ES-I3 (cell line): Measurements from ENCODE around the gene MGAT4C.

Experiments
- H3K36me3 ChIP-seq: 2 replicates; pipeline ENCODE4 v1.6.1; 2013; ENCODE audit warnings: mild to moderate bottlenecking, low read length, control low read depth, moderate library complexity; ENCODE audit not compliant: insufficient read depth
- H3K4me1 ChIP-seq: 2 replicates; pipeline ENCODE4 v1.6.1; 2013; ENCODE audit warnings: mild to moderate bottlenecking, control low read depth, low read length; ENCODE audit not compliant: insufficient read depth
- H3K9ac ChIP-seq: 2 replicates; pipeline ENCODE4 v1.6.1; 2013; ENCODE audit warnings: low read depth, mild to moderate bottlenecking, low read length, moderate library complexity
- H3K9me3 ChIP-seq: 2 replicates; pipeline ENCODE4 v1.6.1; 2013; ENCODE audit warnings: mild to moderate bottlenecking, low read length, moderate library complexity; ENCODE audit not compliant: control insufficient read depth, insufficient read depth

MGAT4C gene

DNA sequence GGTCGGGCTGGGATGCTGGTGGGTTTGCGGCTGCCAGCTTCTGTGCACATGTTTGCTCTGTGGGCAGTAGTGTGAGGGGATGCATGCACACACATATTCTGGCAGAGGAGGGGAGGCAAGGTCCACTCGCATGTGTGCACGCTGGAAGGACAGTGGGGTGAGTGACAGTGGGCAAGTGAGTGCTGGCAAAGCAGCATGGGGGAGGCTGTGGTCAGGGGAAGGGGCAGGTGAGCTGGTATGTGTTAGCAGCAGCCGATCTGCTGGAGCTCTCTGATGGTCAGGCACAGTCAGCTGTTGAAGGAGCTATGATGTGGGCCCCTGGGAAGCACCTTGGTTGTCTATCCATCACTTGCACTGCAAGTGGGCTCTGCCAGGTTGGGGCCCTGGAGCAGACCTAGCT is 211.8 kb downstream of the MGAT4C start:
- peaks cover 12% of the 10 kb centered on the region for H3K9me3 ChIP-seq
- H3K9ac ChIP-seq, result no peak overlapping the region
- no peaks in the 10 kb centered on the region; the same call in 1 of the 2 replicates for H3K36me3 ChIP-seq
- no peaks in the 10 kb centered on the region for H3K4me1 ChIP-seq

DNA sequence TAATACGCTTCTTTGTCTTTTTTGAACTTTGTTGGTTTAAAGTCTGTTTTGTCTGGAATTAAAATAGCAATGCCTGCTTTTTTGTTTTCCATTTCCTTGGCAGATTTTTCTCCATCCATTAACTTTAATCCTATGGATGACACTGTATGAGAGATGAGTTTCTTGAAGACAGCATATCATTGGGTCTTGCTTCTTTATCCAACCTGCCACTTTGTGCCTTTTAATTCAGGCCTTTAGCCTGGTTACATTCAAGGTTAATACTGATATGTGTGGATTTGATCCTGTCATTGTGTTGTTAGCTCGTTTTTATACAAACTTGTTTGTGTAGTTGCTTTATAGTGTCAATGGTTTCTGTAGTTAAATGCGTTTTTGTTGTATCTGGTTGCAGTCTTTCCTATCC is 214.1 kb downstream of the MGAT4C start:
- no peaks in the 10 kb centered on the region for H3K4me1 ChIP-seq
- H3K9me3 ChIP-seq, result peaks cover 12% of the 10 kb centered on the region
- no peak overlapping the region for H3K9ac ChIP-seq
- no peaks in the 10 kb centered on the region; the same call in 1 of the 2 replicates for H3K36me3 ChIP-seq

DNA sequence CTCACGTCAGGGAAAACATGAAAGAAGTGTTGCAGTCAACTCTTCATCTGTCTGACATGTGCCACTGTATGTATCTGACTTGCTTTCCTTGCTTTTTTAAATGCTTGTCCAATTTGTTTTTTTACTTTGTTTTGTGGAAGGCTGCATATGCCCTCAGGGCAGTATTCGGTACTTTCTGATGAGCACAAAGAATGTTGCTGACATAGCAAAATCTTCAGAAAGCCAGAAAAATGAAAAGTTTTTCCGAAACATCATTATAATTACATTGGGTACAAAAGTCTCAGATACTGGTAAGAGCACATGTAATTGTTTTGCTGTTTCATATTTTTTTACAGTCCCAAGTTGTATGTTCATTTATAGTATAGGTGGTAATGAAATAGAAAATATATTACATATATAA is 237.8 kb downstream of the MGAT4C start:
- Histone ChIP-seq H3K9ac (no peak overlapping the region), H3K4me1 (no peaks in the 10 kb centered on the region), H3K9me3 (no peaks in the 10 kb centered on the region), H3K36me3 (no peaks in the 10 kb centered on the region)

DNA sequence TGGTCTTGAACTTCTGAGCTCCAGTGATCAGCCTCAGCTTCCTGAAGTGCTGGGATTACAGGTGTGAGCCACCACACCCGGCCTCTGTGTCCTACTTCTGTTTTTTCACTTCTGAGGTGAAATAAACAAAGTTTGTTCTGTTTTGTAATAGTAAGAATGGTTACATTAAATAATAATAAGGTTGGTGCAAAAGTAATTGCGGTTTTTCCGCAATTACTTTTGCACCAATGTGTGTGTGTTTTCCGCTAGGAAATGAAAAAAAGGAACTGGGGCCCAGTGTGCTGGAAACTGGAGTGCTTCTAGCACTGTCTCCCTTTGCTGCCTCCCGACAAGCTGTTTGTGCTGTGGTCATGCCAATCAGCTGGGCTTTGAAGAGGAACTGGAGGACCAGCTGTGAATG is 241.2 kb downstream of the MGAT4C start:
- Histone ChIP-seq H3K9me3 (peaks cover 4% of the 10 kb centered on the region; the same call in 1 of the 2 replicates), H3K9ac (no peak overlapping the region), H3K36me3 (no peaks in the 10 kb centered on the region), H3K4me1 (no peaks in the 10 kb centered on the region)

DNA sequence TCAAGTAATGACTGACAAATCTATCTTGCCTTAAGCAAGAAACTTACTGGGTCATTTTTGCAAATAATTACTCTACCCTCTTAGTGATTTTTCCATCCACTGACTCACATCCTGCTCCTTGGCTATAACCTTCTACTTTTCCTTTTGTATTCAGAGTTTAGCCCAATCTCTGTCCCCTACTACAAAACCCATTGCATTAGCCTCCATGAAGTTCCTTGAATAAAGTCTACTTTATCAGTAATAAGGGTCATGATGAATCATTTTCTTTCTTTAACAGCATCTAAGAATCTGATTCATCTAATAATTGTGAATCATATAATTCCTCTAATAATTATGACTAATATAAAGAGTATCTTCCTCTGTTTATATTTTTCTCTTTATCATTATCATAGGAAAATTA is 249.5 kb downstream of the MGAT4C start:
- peaks cover 4% of the 10 kb centered on the region; the same call in 1 of the 2 replicates for H3K9me3 ChIP-seq
- no peaks in the 10 kb centered on the region for H3K36me3 ChIP-seq
- no peaks in the 10 kb centered on the region for H3K4me1 ChIP-seq
- no peak overlapping the region for H3K9ac ChIP-seq

DNA sequence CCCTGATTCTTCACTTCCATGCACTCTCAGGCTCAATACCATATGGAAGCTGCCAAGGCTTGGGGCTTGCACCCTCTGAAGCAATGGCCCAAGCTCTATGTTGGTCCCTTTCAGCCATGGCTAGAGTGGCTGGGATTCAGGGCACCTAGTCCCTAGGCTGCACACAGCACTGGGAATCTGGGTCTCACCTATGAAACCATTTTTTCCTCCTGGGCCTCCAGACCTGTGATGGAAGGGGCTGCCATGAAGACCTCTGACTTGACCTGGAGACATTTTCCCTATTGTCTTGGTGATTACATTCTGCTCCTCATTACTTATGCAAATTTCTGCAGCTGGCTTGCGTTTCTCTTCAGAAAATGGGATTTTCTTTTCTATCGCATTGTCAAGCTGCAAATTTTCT is 258.1 kb downstream of the MGAT4C start:
- Histone ChIP-seq H3K4me1 (no peaks in the 10 kb centered on the region), H3K36me3 (no peaks in the 10 kb centered on the region), H3K9ac (no peak overlapping the region), H3K9me3 (peaks cover 10% of the 10 kb centered on the region; the same call in 1 of the 2 replicates)

DNA sequence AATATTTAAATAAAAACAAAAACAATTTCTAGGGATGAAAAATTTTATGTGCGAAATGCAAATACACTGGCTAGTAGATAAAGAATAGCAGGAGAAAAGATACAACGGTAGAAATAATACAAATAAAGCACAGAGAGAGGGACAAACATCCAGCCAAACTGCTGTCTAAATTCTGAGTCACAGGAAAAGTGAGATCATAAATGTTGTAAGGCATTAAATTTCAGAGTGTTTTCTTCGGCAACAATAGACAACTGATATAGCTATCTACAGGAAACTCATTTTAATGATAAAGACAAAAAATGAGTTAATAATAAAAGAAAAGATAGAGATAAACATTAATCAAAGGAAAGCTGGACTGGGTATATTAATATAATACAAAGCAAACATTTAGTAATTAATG is 259.9 kb downstream of the MGAT4C start:
- Histone ChIP-seq H3K4me1 (no peaks in the 10 kb centered on the region), H3K9ac (no peak overlapping the region), H3K36me3 (no peaks in the 10 kb centered on the region), H3K9me3 (peaks cover 10% of the 10 kb centered on the region; the same call in 1 of the 2 replicates)

DNA sequence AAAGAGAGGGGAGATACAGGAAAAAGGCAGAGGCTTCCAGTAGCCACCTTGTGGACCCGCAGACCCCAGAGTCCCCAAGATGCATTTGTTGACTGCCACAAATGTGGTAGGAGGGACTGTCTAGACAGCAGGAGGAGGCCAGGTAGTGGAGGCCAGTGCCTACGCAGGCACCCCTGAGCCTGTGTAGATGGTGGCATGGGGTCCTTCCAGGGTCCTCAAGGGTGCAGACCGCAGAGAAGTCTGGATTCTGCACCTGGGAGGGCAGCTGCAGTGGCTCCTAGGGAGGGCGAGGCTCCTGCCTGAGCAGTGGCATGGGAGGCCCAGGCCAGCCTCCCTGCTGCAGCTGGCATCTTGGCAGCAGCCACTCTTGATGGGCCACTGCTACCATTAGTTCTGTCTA is 262.4 kb downstream of the MGAT4C start:
- H3K9me3 ChIP-seq, result peaks cover 9% of the 10 kb centered on the region; the same call in 1 of the 2 replicates
- no peaks in the 10 kb centered on the region for H3K4me1 ChIP-seq
- no peak overlapping the region for H3K9ac ChIP-seq
- no peaks in the 10 kb centered on the region for H3K36me3 ChIP-seq

DNA sequence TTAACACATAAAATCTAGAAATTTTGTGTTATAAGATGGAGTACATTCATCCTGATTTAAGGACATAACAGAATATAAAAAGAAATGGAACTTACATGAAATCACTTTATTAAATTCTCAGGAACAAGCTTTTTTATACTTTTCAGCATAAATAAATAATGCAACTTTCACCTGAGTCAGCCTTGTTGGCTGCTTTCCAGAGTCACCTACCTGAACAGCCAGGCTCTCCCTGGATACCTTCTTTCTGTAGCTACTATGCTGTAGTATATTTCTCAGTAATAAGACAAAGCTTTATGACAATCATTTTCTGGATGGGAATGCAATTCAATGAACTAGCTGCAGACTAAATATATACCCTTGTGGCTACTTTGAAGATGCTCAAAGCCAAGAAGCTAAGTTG is 270.2 kb downstream of the MGAT4C start:
- H3K9me3 ChIP-seq, result no peaks in the 10 kb centered on the region
- H3K36me3 ChIP-seq, result no peaks in the 10 kb centered on the region
- no peaks in the 10 kb centered on the region for H3K4me1 ChIP-seq
- no peak overlapping the region for H3K9ac ChIP-seq

DNA sequence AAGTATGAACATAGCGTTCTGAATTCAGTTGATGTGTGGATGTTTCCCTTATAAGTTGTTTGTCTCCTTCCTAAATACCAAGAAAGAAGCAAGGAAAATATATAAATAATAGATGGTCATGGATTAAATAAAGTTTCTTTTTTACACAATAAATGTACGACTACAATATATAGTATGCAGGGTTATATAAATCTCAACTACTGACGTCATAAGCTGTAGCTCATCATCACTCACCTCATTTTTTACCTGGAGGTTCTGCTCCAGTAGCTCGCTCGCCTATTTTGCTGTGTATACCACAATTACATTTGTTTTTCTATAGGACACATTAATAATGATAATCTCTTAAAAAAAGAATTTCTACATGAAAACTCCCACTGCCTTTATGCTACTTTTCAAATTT is 272.6 kb downstream of the MGAT4C start:
- Histone ChIP-seq H3K36me3 (no peaks in the 10 kb centered on the region), H3K4me1 (no peaks in the 10 kb centered on the region), H3K9ac (no peak overlapping the region), H3K9me3 (no peaks in the 10 kb centered on the region)

DNA sequence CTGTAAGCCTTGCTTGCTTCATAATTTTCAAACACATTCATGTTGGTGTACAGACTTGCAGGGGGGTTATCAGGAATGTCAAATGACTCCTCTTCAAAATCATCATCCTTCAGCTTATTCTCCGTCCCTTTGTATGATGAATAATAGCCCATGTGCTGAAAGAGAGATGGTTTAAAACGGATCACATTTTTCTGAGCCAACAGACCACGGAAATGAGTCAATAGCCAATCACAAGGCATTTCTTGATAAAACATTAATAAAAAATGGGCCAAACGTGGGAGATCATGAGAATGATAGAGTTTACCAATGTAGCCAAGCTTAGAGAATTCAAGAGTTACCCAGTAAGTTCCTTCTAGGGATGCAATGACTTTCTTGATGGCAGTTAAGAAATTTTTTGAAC is 276.6 kb downstream of the MGAT4C start:
- Histone ChIP-seq H3K36me3 (no peaks in the 10 kb centered on the region), H3K4me1 (no peaks in the 10 kb centered on the region), H3K9ac (no peak overlapping the region), H3K9me3 (no peaks in the 10 kb centered on the region)

DNA sequence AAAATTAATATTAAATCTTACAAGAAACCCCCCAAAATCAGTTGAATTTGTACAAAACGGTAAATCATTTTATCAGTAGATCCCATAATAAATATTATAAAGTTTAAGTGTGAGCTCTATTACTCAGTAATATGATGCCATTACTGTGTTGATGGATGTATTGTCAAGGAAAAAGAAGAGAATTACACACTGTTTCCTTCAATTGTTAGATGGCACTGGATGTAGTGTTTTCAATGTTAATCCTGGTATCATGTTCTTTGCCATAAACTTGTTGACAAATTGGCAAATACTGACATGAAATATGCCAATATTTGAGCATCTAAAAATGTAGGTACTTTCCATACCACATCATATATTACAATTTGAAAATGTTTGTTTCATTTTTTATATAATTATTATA is 280.5 kb downstream of the MGAT4C start:
- H3K36me3 ChIP-seq, result no peaks in the 10 kb centered on the region
- H3K4me1 ChIP-seq, result peaks cover 5% of the 10 kb centered on the region; the same call in 1 of the 2 replicates
- H3K9me3 ChIP-seq, result no peaks in the 10 kb centered on the region
- no peak overlapping the region for H3K9ac ChIP-seq

DNA sequence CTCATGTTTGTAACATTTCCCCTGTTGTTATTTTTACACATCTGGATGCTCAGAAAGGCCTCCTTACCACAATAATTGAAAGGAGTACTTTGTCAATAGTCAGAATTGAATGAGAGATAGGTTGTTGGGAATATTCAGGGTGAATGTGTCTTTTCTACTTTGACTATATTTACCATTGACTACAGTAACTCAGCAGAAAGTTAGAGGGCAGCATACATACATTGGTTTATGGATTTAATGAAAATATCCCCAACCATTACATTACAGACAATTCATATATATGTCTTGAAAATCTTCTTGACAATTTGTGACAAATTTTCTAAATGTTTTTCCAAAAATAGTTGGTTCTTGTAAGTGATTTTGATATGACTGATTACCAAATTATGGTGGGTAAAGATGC is 284.4 kb downstream of the MGAT4C start:
- H3K9ac ChIP-seq, result no peak overlapping the region
- no peaks in the 10 kb centered on the region for H3K9me3 ChIP-seq
- no peaks in the 10 kb centered on the region for H3K36me3 ChIP-seq
- H3K4me1 ChIP-seq, result peaks cover 5% of the 10 kb centered on the region; the same call in 1 of the 2 replicates

DNA sequence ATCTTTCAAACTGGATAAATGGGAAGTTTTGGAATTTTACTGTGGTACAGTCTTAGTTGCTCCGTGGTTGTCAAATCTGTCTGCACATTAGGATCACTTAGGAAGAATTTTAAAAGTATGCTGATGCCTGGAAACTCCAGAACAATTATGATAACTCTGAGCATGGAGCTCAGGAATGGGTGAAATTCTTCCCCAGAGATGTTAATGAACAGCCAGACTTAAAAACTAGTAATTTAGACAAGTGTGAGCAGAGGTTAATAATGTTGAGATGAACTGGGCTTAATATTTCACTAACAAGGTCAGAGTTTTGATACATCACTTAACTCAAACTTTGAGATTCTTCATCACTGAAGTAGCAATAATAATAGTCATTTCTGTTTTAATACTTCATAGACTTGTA is 287.6 kb downstream of the MGAT4C start:
- peaks cover 5% of the 10 kb centered on the region; the same call in 1 of the 2 replicates for H3K4me1 ChIP-seq
- no peaks in the 10 kb centered on the region for H3K36me3 ChIP-seq
- no peaks in the 10 kb centered on the region for H3K9me3 ChIP-seq
- no peak overlapping the region for H3K9ac ChIP-seq

DNA sequence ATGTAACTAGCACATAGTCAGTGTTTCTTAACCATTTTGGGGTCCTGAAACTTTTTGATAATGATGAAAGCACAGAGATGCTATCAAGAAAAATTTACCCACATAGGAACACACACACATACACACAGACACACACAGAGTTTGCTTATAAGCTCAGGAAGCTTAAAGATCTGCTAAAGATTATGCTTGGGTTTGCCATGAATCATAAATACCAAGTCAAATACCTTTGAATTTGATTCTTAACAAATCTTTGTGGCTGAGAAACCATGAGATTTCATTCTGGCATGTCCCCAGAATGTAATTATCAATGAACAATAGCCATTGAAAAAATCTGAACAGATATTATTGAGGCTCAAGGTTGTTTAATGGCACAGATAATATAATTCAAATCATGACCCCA is 292.9 kb downstream of the MGAT4C start:
- no peaks in the 10 kb centered on the region for H3K4me1 ChIP-seq
- no peaks in the 10 kb centered on the region for H3K36me3 ChIP-seq
- H3K9me3 ChIP-seq, result no peaks in the 10 kb centered on the region
- no peak overlapping the region for H3K9ac ChIP-seq

DNA sequence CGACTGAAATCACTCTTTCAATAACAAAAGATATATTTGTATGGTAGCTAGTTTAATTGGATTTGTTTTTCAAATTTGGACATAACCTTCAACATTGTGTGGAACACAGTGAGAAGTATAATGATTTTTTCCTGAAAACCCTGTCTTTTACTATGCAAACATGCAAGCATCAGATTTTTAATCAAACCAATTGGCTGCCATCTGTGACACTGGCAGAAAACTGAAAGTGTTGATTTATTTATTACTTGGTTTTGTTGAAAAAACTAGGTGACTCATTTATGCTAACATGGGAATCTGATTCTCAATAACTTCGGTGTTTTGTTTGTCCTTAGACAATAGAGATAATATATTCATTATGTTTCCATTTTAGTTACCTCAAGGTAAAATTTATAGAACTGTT is 300.1 kb downstream of the MGAT4C start:
- H3K9me3 ChIP-seq, result no peaks in the 10 kb centered on the region
- peaks cover 14% of the 10 kb centered on the region for H3K4me1 ChIP-seq
- H3K36me3 ChIP-seq, result no peaks in the 10 kb centered on the region
- no peak overlapping the region for H3K9ac ChIP-seq
